WI38 (cell line): ENCODE data around the gene AQP1.

Experiments
- H3K4me3 ChIP-seq: 2 replicates; pipeline ENCODE4 v1.5.1; 2011; ENCODE audit warnings: low read depth, mild to moderate bottlenecking, control low read depth, low read length
- CTCF ChIP-seq: IDR thresholded peaks from 2 replicates; pipeline ENCODE4 v1.5.1; 2012; ENCODE audit warnings: low read depth, mild to moderate bottlenecking, control low read depth, low read length

AQP1 gene

GRCh38 chr7:30911561-30911969 is at the start of gene AQP1:
TSS of gene AQP1 (plus strand) at chr7:30911853. CDS start at chr7:30911910, 57 bp downstream.
- TF ChIP-seq CTCF = no peak
- H3K4me3 ChIP-seq = no peak within 1 kb of the TSS

- no peak for TF ChIP-seq CTCF
- no peak overlapping the region for H3K4me3 ChIP-seq
Measured at GRCh38 chr7:30862995-30863705, 48.5 kb upstream of the AQP1 start.

GRCh38 chr7:30863706-30864035 is 48.0 kb upstream of the AQP1 start:
- no peak overlapping the region for H3K4me3 ChIP-seq
- no peak for TF ChIP-seq CTCF

GRCh38 chr7:30864101-30864500 is 47.6 kb upstream of the AQP1 start:
- no peak overlapping the region for H3K4me3 ChIP-seq
- TF ChIP-seq CTCF = no peak

GRCh38 chr7:30865076-30865475 is 46.6 kb upstream of the AQP1 start:
- TF ChIP-seq CTCF = no peak
- H3K4me3 ChIP-seq = no peak overlapping the region

- TF ChIP-seq CTCF = no peak
- no peak overlapping the region for H3K4me3 ChIP-seq
Measured at GRCh38 chr7:30865821-30866220, 45.8 kb upstream of the AQP1 start.

GRCh38 chr7:30866939-30867338 is 44.7 kb upstream of the AQP1 start:
- TF ChIP-seq CTCF = no peak
- no peak overlapping the region for H3K4me3 ChIP-seq
